Endodermal cell (in vitro differentiated cells): Measurements from ENCODE around the gene ABHD4. TPM values are rescaled to one million over a fixed set of nuclear protein-coding genes. Genes with fewer than 3 reads are reported as not detected.
A peak's percentile ranks its signal among the peaks of the same experiment; 100 is the strongest.

ENCODE experiments used
- DNase-seq: peaks from one replicate; pipeline ENCODE4 v3.0.0-alpha.2; 2017
- H3K27ac ChIP-seq: 2 replicates; pipeline ENCODE4 v1.5.1; 2013; ENCODE audit warnings: mild to moderate bottlenecking, low read depth, low read length, moderate library complexity
- H3K27me3 ChIP-seq: 2 replicates; pipeline ENCODE4 v1.6.1; 2013; ENCODE audit warnings: mild to moderate bottlenecking, low read length, moderate library complexity; ENCODE audit not compliant: insufficient read depth, control insufficient read depth, poor library complexity, severe bottlenecking
- H3K36me3 ChIP-seq: 2 replicates; pipeline ENCODE4 v1.7.0; 2013; ENCODE audit warnings: mild to moderate bottlenecking, low read length, moderate library complexity; ENCODE audit not compliant: control insufficient read depth, insufficient read depth
- H3K4me1 ChIP-seq: one replicate; pipeline ENCODE4 v1.7.0; 2013; ENCODE audit warnings: low read length; ENCODE audit not compliant: control insufficient read depth, insufficient read depth
- H3K4me3 ChIP-seq: 2 replicates; pipeline ENCODE4 v1.5.1; 2013; ENCODE audit warnings: mild to moderate bottlenecking, low read length, moderate library complexity
- H3K9ac ChIP-seq: 2 replicates; pipeline ENCODE4 v1.6.1; 2013; ENCODE audit warnings: mild to moderate bottlenecking, low read length, moderate library complexity; ENCODE audit not compliant: poor library complexity, severe bottlenecking; ENCODE audit errors: extremely low read depth
- H3K9me3 ChIP-seq: 2 replicates; pipeline ENCODE4 v1.6.1; 2013; ENCODE audit warnings: mild to moderate bottlenecking, low read length, moderate library complexity; ENCODE audit not compliant: control insufficient read depth
- H3K27ac Mint-ChIP-seq: 2 replicates; pipeline ENCODE4 v1.8.0; 2020; ENCODE audit warnings: mixed read lengths
- H3K27me3 Mint-ChIP-seq: 2 replicates; pipeline ENCODE4 v1.8.0; 2021; ENCODE audit warnings: mild to moderate bottlenecking, mixed read lengths; ENCODE audit not compliant: insufficient read depth
- H3K36me3 Mint-ChIP-seq: 2 replicates; pipeline ENCODE4 v1.8.0; 2020; ENCODE audit warnings: low read depth, mixed read lengths
- H3K4me1 Mint-ChIP-seq: 2 replicates; pipeline ENCODE4 v1.8.0; 2020; ENCODE audit warnings: mixed read lengths
- H3K4me3 Mint-ChIP-seq: 2 replicates; pipeline ENCODE4 v1.8.0; 2020; ENCODE audit warnings: mild to moderate bottlenecking, moderate library complexity, mixed read lengths
- H3K9me3 Mint-ChIP-seq: 2 replicates; pipeline ENCODE4 v1.8.0; 2020; ENCODE audit warnings: mild to moderate bottlenecking, mixed read lengths
- CTCF ChIP-seq: fragments of 200-600 bp; sonication (generic); conservative IDR thresholded peaks from 2 replicates; pipeline ENCODE4 v1.5.0; 2021; ENCODE audit warnings: antibody characterized with exemption, mild to moderate bottlenecking
- WGBS, 2 experiments: methylation state at CpG; one replicate each; pipeline versions ENCODE4 v1.1.5 to v1.1.7; 2013; ENCODE audit warnings: missing lambda C conversion rate in 2 of 2, mixed read lengths in 1 of 2; ENCODE audit not compliant: insufficient coverage in 1 of 2, insufficient read length in 1 of 2; 5-methylcytosine and 5-hydroxymethylcytosine counted together
- total RNA-seq, 2 donors: library from RNA; stranded (reverse); fragmentation: NEBNext Ultra II Directional in 1 of 2; extraction: Animal tissue kit (Norgen Biotek cat#: 25700) in 1 of 2; gene quantifications; 2 replicates in 1 of 2; 3 replicates in 1 of 2; pipeline ENCODE4 v1.2.1, GENCODE V29; 2021

The ABHD4 gene
- total RNA-seq, 2 donors from 2014 or later: 68.3 to 77.7 TPM

GRCh38 chr14:22554498-22555383 is 43.4 kb upstream of the ABHD4 start:
- Histone ChIP-seq H3K9me3 (no peaks in the 10 kb centered on the region), H3K36me3 (no peaks in the 10 kb centered on the region), H3K27me3 (no peaks in the 10 kb centered on the region), H3K9ac (no peak overlapping the region), H3K27ac (no peak overlapping the region), H3K4me1 (no peaks in the 10 kb centered on the region), H3K4me3 (no peak overlapping the region)
- no peak overlapping the region for H3K27ac Mint-ChIP-seq
- H3K36me3 Mint-ChIP-seq: no peaks in the 10 kb centered on the region
- no peak for TF ChIP-seq CTCF
- WGBS, 2 experiments: 91 to 96% methylated on average over 11 to 15 of the region's 15 CpGs
- H3K4me1 Mint-ChIP-seq: peaks cover 28% of the 10 kb centered on the region
- H3K4me3 Mint-ChIP-seq: no peak overlapping the region
- H3K27me3 Mint-ChIP-seq: no peaks in the 10 kb centered on the region
- H3K9me3 Mint-ChIP-seq: no peaks in the 10 kb centered on the region
- no peak for DNase-seq

GRCh38 chr14:22555384-22556011 is 42.6 kb upstream of the ABHD4 start:
- Histone ChIP-seq H3K9me3 (no peaks in the 10 kb centered on the region), H3K4me1 (peaks cover under 1% of the 10 kb centered on the region), H3K36me3 (no peaks in the 10 kb centered on the region), H3K4me3 (no peak overlapping the region), H3K27ac (no peak overlapping the region), H3K9ac (no peak overlapping the region), H3K27me3 (no peaks in the 10 kb centered on the region)
- Mint-ChIP-seq H3K36me3 (no peaks in the 10 kb centered on the region), H3K4me1 (peaks cover 29% of the 10 kb centered on the region), H3K9me3 (no peaks in the 10 kb centered on the region), H3K27ac (peak overlapping the region; percentile 24), H3K27me3 (no peaks in the 10 kb centered on the region), H3K4me3 (no peak overlapping the region)
- WGBS, 2 experiments: 93 to 97% methylated on average over 3 to 4 of the region's 4 CpGs
- no peak for TF ChIP-seq CTCF
- DNase-seq: no peak

GRCh38 chr14:22556021-22556989 is 41.8 kb upstream of the ABHD4 start:
- TF ChIP-seq CTCF: no peak
- Histone ChIP-seq H3K27me3 (no peaks in the 10 kb centered on the region), H3K4me1 (peaks cover 7% of the 10 kb centered on the region), H3K9ac (no peak overlapping the region), H3K9me3 (no peaks in the 10 kb centered on the region), H3K36me3 (no peaks in the 10 kb centered on the region), H3K27ac (no peak overlapping the region), H3K4me3 (no peak overlapping the region)
- no peak overlapping the region for H3K4me3 Mint-ChIP-seq
- peaks cover 36% of the 10 kb centered on the region for H3K4me1 Mint-ChIP-seq
- no peaks in the 10 kb centered on the region for H3K36me3 Mint-ChIP-seq
- no peaks in the 10 kb centered on the region for H3K9me3 Mint-ChIP-seq
- H3K27ac Mint-ChIP-seq: peak overlapping the region; percentile 96
- 87 to 93% methylated on average over 3 to 28 of the region's 28 CpGs for WGBS, 2 experiments
- no peak for DNase-seq
- no peaks in the 10 kb centered on the region for H3K27me3 Mint-ChIP-seq
